ENCODE data around the gene ZBTB17. TPM values are rescaled to one million over a fixed set of nuclear protein-coding genes. Genes with fewer than 3 reads are reported as not detected.

Gene ZBTB17
- total and polyA plus RNA-seq, 12 donors = 16.4 to 54.9 (median 20.8) TPM

- ATAC-seq = peak in 7 of 8 donors; percentile 23 to 79 (median 58)
- Histone ChIP-seq H3K4me3 (no peak overlapping the region), H3K27ac (peak overlapping the region in 4 of 10 donors; percentile 12 to 83 (median 50)), H3K27me3 (no peaks in the 10 kb centered on the region), H3K36me3 (peaks cover 0 to 35% (median 12%) of the 10 kb centered on the region in 9 donors), H3K9me3 (no peaks in the 10 kb centered on the region), H3K4me1 (peaks cover 11 to 52% (median 26%) of the 10 kb centered on the region in 9 donors)
- intact Hi-C loops (cut with DNase I) = loop anchor here in 2 of 10 donors (10.0 kb wide), 2 partner anchors 60 to 140 kb away; no protein-coding TSS in a partner anchor
- WGBS, 2 donors = 48 to 58% methylated on average over 7 of the region's 7 CpGs
- TF ChIP-seq CTCF (IDR thresholded peaks at IDR 0.05) = no peak
- DNase-seq = no peak
Measured at GRCh38 chr1:15965228-15965767, 10.6 kb downstream of the ZBTB17 start.

- 81 to 85% methylated on average over 10 of the region's 10 CpGs for WGBS, 2 donors
Measured at GRCh38 chr1:15963968-15964648, 11.8 kb downstream of the ZBTB17 start.

GRCh38 chr1:15963363-15963967 is 12.4 kb downstream of the ZBTB17 start:
- no peaks in the 10 kb centered on the region for H3K9me3 ChIP-seq
- peaks cover 13 to 70% (median 30%) of the 10 kb centered on the region in 9 donors for H3K4me1 ChIP-seq
- ATAC-seq = no peak
- H3K27me3 ChIP-seq = no peaks in the 10 kb centered on the region
- peaks cover 0 to 16% (median 0%) of the 10 kb centered on the region in 9 donors for H3K36me3 ChIP-seq
- TF ChIP-seq CTCF (IDR thresholded peaks at IDR 0.05) = no peak
- intact Hi-C loops (cut with DNase I) = loop anchor here in 2 of 10 donors (10.0 kb wide), 2 partner anchors 59 to 139 kb away; no protein-coding TSS in a partner anchor
- no peak for DNase-seq
- no peak overlapping the region for H3K4me3 ChIP-seq
- H3K27ac ChIP-seq = peak overlapping the region in 1 of 10 donors; percentile 83

More at GRCh38 chr1:15963968-15964648, 11.8 kb downstream of the ZBTB17 start:
- intact Hi-C loops (cut with DNase I) = loop anchor here in 2 of 10 donors (10.0 kb wide), 2 partner anchors 59 to 139 kb away; no protein-coding TSS in a partner anchor
- TF ChIP-seq CTCF (IDR thresholded peaks at IDR 0.05) = no peak
- H3K27me3 ChIP-seq = no peaks in the 10 kb centered on the region
- peak overlapping the region in 1 of 10 donors; percentile 83 for H3K27ac ChIP-seq
- H3K4me3 ChIP-seq = no peak overlapping the region
- peak in 1 of 8 donors; percentile 42 for ATAC-seq
- no peaks in the 10 kb centered on the region for H3K9me3 ChIP-seq
- peaks cover 11 to 64% (median 27%) of the 10 kb centered on the region in 9 donors for H3K4me1 ChIP-seq
- DNase-seq = no peak
- peaks cover 0 to 23% (median 5%) of the 10 kb centered on the region in 9 donors for H3K36me3 ChIP-seq

- Histone ChIP-seq H3K36me3 (peaks cover 0 to 12% (median 0%) of the 10 kb centered on the region in 9 donors), H3K9me3 (no peaks in the 10 kb centered on the region), H3K27ac (peak overlapping the region in 1 of 10 donors; percentile 83), H3K4me3 (no peak overlapping the region), H3K27me3 (no peaks in the 10 kb centered on the region), H3K4me1 (peaks cover 13 to 77% (median 34%) of the 10 kb centered on the region in 9 donors)
- no peak for DNase-seq
- WGBS, 2 donors = 89 to 92% methylated on average over 8 of the region's 8 CpGs
- no peak for ATAC-seq
- intact Hi-C loops (cut with DNase I) = loop anchor here in 2 of 10 donors (10.0 kb wide), 2 partner anchors 58 to 138 kb away; no protein-coding TSS in a partner anchor
- TF ChIP-seq CTCF (IDR thresholded peaks at IDR 0.05) = no peak
Measured at GRCh38 chr1:15962671-15963362, 13.1 kb downstream of the ZBTB17 start.

All from heart right ventricle (tissue), 16 donors.